Activated CD4-positive, alpha-beta T cell treated with anti-CD3 and anti-CD28 coated beads, Interleukin-2, Interleukin-6, amounts not matched to agents 100 ng/mL and 50 ng/mL, durations not matched to agents 16 hours and 8 hours (primary cell): ENCODE data around the gene ANXA8L1.
"Not testable (repeated sequence)": the region's sequence is repeated elsewhere in the genome, so short reads cannot be mapped to it uniquely, and the experiment has no call there.

ENCODE experiments used
- DNase-seq: peaks from one replicate; pipeline ENCODE4 v3.0.0-alpha.2; 2020

Gene ANXA8L1, protein sequence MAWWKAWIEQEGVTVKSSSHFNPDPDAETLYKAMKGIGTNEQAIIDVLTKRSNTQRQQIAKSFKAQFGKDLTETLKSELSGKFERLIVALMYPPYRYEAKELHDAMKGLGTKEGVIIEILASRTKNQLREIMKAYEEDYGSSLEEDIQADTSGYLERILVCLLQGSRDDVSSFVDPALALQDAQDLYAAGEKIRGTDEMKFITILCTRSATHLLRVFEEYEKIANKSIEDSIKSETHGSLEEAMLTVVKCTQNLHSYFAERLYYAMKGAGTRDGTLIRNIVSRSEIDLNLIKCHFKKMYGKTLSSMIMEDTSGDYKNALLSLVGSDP

DNA sequence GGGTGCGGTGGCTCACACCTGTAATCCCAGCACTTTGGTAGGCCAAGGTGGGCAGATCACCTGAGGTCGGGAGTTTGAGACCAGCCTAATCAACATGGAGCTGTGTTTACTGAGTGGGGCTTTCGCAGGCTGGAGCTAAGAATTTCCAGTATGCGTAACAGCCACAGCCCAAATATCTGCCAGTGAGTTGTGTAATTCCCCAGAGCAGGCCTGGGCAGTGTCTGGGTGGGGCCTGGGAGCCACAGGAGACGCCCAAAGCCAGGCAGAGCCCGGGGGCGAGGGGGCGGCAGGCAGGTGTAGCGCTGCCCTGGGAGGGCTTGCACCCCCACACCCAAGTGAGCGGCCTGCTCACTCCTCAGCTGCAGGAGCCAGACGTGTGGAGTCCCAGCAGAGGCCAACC is at the start of gene ANXA8L1:
ANXA8L1 (plus strand) TSS at position 371 of the 400 bp plus-strand sequence. CDS start 76 bp downstream, outside the sequence.
- not testable (repeated sequence) for DNase-seq

- no peak for DNase-seq
These were observed 49.5 kb upstream of the ANXA8L1 start for GRCh38 chr10:46326066-46326465.

DNA sequence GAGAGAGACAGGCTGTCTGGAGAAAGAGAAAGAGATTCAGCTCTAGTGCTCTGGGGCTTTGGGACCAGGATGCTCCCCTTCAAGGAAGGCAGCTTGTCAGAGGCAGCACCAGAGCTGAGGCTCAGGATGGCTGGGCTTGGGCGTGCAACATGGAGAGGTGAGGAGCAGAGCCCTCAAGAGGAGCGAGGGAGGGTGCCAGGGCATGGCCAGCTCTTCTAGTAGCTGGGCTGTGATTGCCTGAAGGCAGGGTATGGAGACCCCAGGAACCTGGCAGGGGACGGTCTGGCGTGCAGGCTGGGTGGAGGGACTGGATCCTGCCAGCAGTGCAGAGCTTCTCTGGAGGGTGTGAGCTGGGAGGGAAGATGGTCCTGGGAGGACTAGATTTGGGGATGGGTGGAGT is 48.6 kb upstream of the ANXA8L1 start:
- DNase-seq: no peak

GRCh38 chr10:46327685-46328084 is 47.9 kb upstream of the ANXA8L1 start:
- no peak for DNase-seq

DNA sequence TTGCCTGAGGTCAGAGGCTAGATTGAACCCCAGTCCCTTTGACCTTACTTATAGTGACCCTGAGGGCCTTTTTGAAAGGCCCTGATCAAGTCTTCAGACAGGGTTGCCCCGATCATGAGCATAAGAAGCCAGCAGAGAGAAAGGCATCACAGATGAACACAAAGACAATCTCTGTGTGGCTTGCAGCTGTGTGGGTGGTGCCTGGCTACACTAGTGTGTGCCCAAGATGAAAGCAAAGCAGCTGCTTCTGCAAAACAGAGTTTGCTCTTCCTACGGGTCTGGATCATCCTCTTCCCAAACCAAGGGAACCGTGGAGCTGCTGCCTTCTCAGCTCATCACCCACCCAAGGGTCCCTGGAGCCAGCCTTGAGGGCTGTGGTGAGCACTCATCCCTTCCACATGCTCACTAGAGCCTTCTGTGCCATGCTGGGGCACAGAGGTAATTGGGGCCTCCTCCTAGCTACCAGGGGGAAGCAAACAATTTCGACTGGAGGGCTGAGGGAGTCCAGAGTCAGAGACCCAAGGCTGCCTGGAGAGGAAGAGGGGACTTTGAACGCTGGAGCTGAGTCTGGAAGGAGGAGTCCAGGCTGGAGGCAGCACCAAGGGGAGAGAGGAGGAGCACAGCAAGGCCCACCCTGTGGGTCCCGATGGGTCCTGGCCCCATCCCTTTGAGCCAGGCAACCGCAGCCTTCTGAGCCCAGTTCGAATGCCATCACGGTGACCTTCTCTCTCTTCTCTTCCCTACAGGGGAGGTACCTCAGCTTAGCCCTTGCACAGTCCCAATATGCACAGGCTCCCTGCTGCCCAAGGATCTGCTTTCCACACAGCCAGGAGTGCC is 46.5 kb upstream of the ANXA8L1 start:
- no peak for DNase-seq

DNA sequence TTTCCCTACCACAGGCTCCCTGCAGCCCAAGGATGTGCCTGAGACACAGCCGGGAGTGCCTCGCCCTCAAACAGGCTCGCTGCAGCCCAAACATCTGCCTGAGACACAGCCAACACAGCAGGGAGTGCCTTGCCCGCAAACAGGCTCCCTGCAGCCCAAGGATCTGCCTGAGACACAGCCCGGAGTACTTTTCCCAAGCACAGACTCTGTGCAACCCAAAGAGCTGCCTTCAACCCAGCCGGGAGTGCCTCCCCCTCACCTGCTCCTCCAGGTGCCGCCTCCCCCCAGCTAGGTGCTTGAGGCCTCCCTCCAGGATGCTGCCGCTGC is 45.9 kb upstream of the ANXA8L1 start:
- no peak for DNase-seq

- DNase-seq: no peak
These were observed 44.7 kb upstream of the ANXA8L1 start for GRCh38 chr10:46330894-46331293.

- not testable (repeated sequence) for DNase-seq
These were observed 10.1 kb upstream of the ANXA8L1 start for GRCh38 chr10:46365484-46365883.

DNA sequence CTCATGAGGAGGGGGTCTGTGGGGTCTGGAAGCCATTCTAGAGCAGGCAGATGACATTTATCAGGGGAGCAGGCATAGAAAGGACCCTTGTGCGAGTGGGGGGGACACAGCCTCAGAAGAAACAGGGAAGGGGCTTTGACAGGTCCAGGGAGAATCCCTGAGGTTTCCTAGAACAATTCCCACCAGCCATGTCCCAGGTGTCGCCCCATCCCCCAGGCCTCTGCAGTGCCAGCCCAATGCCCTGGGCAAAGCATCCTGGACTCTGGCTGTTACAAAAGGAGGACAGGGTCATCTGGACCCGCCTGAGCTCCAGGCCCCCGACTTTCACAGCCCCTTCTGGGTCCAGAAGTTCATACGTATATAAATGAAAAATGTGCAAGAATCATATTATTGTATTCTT is 8.4 kb upstream of the ANXA8L1 start:
- not testable (repeated sequence) for DNase-seq

GRCh38 chr10:46367666-46368240 is 7.8 kb upstream of the ANXA8L1 start:
- not testable (repeated sequence) for DNase-seq

DNA sequence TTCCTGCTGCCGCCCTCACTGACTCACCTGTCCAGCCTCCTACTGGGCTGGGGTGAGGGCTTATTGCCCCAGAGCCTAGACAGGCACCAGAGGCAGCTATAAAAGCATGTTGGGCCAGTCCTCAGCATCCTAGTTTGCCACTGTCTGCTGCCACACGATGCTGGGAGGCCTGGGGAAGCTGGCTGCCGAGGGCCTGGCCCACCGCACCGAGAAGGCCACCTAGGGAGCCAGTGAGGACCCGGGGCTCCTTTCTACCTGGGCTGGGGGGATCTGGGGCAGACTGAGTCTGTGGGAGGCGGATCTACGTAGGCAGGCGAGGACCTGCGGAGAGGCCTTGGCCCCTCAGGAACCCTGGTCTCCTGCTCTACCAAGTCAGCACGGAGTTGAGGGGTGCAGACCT is 6.6 kb upstream of the ANXA8L1 start:
- DNase-seq: not testable (repeated sequence)

- DNase-seq: not testable (repeated sequence)
These were observed 1.2 kb upstream of the ANXA8L1 start for GRCh38 chr10:46374410-46374809.

GRCh38 chr10:46377022-46377421 is 1.4 kb downstream of the ANXA8L1 start:
- DNase-seq: not testable (repeated sequence)

DNA sequence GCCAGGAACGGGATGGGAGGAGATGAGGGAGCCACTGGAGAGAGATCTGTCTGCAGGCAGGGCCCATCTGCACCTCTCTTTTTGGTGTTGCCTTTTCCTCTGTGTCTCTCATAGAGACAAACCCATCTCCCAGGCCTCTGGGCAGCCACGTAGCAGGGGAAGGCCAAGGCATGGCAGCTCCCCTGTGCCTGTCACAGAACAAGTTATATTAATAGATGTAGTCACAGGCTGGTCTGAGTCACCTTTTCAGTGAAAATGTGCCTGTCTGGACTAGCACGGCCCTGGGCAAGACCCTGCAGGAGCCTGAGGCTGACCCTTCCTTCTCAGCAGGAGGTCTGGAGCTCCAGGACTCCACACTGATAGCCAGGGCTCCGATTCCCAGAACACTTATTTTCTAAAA is 2.1 kb downstream of the ANXA8L1 start:
- not testable (repeated sequence) for DNase-seq

DNA sequence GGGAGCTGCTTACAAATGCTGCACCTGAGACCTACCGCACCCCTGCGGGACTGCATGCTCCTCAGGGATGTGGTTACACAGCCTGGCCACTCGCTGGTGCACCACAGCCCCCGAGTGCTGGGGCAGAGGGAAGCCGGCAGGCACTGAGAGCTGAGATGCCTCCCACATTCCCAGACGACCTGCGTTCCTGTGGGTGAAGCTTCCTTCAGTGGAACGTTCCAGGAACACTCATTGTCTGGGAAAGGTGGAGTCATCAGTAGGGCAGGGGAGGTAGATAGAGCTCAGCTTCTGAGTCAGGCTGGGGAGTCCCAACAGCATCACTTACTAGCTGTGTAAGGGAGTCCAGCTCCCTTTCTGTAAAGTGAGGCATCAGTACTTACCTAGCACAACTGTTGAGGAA is 2.5 kb downstream of the ANXA8L1 start:
- DNase-seq: not testable (repeated sequence)

- not testable (repeated sequence) for DNase-seq
These were observed 3.8 kb downstream of the ANXA8L1 start for GRCh38 chr10:46379233-46379848.

GRCh38 chr10:46385858-46386257 is 10.3 kb downstream of the ANXA8L1 start:
- DNase-seq: not testable (repeated sequence)

- DNase-seq: not testable (repeated sequence)
These were observed 11.1 kb downstream of the ANXA8L1 start for GRCh38 chr10:46386694-46387093.

DNA sequence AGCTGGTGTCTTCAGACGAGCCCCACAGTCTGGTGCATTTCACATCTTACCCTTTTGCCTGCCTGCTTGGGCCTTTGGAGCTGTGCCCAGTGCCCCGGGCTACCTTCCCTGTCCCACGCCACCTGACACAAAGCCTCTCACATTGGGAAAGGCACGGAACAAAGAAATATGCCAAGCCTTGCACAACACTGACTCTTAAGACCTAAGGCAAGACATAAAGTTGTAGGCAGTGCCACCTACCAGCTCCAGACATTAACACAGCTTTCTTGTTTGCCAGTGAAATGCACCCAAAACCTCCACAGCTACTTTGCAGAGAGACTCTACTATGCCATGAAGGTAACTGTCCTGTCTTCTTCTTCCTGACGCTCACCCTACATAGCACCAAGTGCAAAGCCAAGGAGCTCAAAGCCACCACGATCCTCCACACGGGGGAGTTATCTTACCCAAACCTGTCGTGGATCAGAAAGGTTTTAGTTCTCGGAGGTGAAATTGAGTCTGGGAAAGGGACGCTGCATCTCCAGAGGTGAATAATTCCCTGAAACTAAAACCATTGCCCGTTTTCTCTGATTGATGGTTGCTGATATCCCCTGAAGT is 11.8 kb downstream of the ANXA8L1 start:
- DNase-seq: not testable (repeated sequence)

- DNase-seq: not testable (repeated sequence)
These were observed 15.8 kb downstream of the ANXA8L1 start for GRCh38 chr10:46391422-46391821.

GRCh38 chr10:46396441-46397279 is 21.1 kb downstream of the ANXA8L1 start:
- not testable (repeated sequence) for DNase-seq

DNA sequence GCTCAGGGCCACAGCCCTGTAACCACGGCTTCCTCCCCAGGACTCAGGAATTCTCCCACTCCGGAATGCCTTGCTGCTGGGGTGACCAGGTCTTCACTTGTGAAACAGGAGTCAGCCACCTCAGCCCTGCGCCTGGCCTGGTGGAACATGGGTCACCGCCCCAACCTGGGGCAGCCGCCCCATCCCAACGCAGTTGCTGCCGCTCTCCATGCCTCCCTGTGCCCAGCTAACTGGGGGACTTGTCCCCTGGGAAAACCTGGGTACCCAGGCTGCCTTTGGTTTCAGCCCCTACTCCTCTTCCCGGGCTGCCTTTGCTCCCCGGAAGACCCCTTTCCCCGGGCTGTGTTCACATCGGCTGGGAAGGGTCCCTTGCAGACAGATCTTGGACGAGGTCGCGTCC is 22.2 kb downstream of the ANXA8L1 start:
- DNase-seq: not testable (repeated sequence)
